Loucy (cell line): ENCODE measurements around the gene PRC1.
A peak's percentile ranks its signal among the peaks of the same experiment; 100 is the strongest.

Experiments
- H2AFZ ChIP-seq: fragments of 200-600 bp; sonication (generic); 2 replicates; pipeline ENCODE4 v1.6.0; 2016; ENCODE audit warnings: antibody characterized with exemption, mild to moderate bottlenecking, low read length, moderate library complexity
- H3F3A ChIP-seq: fragments of 200-600 bp; 2 replicates; pipeline ENCODE4 v1.6.0; 2016; ENCODE audit warnings: antibody characterized with exemption, low read depth, mild to moderate bottlenecking
- H3K27me3 ChIP-seq: fragments of 200-600 bp; sonication (generic); 2 replicates; pipeline ENCODE4 v1.6.1; 2014; ENCODE audit warnings: low read length, mild to moderate bottlenecking; ENCODE audit not compliant: insufficient read depth, poor library complexity, severe bottlenecking
- H3K36me3 ChIP-seq: fragments of 200-600 bp; sonication (generic); 2 replicates; pipeline ENCODE4 v1.6.1; 2016; ENCODE audit warnings: low read length; ENCODE audit not compliant: insufficient read depth
- H3K4me1 ChIP-seq: fragments of 200-600 bp; sonication (generic); 2 replicates; pipeline ENCODE4 v1.5.1; 2014; ENCODE audit warnings: low read length, mild to moderate bottlenecking; ENCODE audit not compliant: insufficient read depth, poor library complexity, severe bottlenecking
- H3K4me2 ChIP-seq: fragments of 200-600 bp; sonication (generic); 2 replicates; pipeline ENCODE4 v1.6.0; 2014; ENCODE audit warnings: antibody characterized with exemption, low read length, low read depth, mild to moderate bottlenecking; ENCODE audit not compliant: poor library complexity, severe bottlenecking
- H3K4me3 ChIP-seq: fragments of 200-600 bp; sonication (generic); 2 replicates; pipeline ENCODE4 v1.5.1; 2014; ENCODE audit warnings: low read length, mild to moderate bottlenecking, mixed read lengths; ENCODE audit not compliant: poor library complexity, severe bottlenecking
- H3K79me2 ChIP-seq: fragments of 200-600 bp; sonication (generic); 2 replicates; pipeline ENCODE4 v1.6.1; 2014; ENCODE audit warnings: low read length; ENCODE audit not compliant: insufficient read depth
- H3K9ac ChIP-seq: fragments of 200-600 bp; sonication (generic); 2 replicates; pipeline ENCODE4 v1.6.0; 2014; ENCODE audit warnings: mild to moderate bottlenecking, low read depth, low read length, moderate library complexity; ENCODE audit not compliant: poor library complexity, severe bottlenecking
- H3K9me2 ChIP-seq: fragments of 200-600 bp; sonication (generic); replicated peaks from 2 replicates; pipeline ENCODE4 v1.6.1; 2016; ENCODE audit warnings: low read depth, low read length, mixed read lengths
- H3K9me3 ChIP-seq: fragments of 200-600 bp; sonication (generic); 2 replicates; pipeline ENCODE4 v1.6.1; 2014; ENCODE audit warnings: mild to moderate bottlenecking, antibody characterized with exemption, low read length, low read depth; ENCODE audit not compliant: insufficient read depth
- H4K20me1 ChIP-seq: fragments of 200-600 bp; sonication (generic); 2 replicates; pipeline ENCODE4 v1.6.0; 2014; ENCODE audit warnings: antibody characterized with exemption, low read length, mild to moderate bottlenecking; ENCODE audit not compliant: insufficient read depth, poor library complexity, severe bottlenecking
- CTCF ChIP-seq: fragments of 200-600 bp; sonication (generic); conservative IDR thresholded peaks from 2 replicates; pipeline ENCODE4 v1.5.1; 2014; ENCODE audit warnings: mild to moderate bottlenecking, antibody characterized with exemption, low read length
- EZH2phosphoT487 ChIP-seq: fragments of 200-600 bp; IDR thresholded peaks from 2 replicates; pipeline ENCODE4 v1.6.1; 2018; ENCODE audit warnings: antibody characterized with exemption, mild to moderate bottlenecking, moderate library complexity, borderline replicate concordance

PRC1 gene

GRCh38 chr15:91039996-91040395, 45.7 kb upstream of the PRC1 start:
- no peaks in the 10 kb centered on the region for H3F3A ChIP-seq
- no peaks in the 10 kb centered on the region for H4K20me1 ChIP-seq
- H3K79me2 ChIP-seq = no peaks in the 10 kb centered on the region
- H3K4me3 ChIP-seq = no peak overlapping the region
- no peak overlapping the region for H3K4me2 ChIP-seq
- no peak for TF ChIP-seq EZH2phosphoT487
- no peak for TF ChIP-seq CTCF
- H3K36me3 ChIP-seq = no peaks in the 10 kb centered on the region
- H2AFZ ChIP-seq = no peak overlapping the region
- H3K9ac ChIP-seq = no peak overlapping the region
- no peaks in the 10 kb centered on the region for H3K9me3 ChIP-seq
- no peaks in the 10 kb centered on the region for H3K9me2 ChIP-seq
- peaks cover 13% of the 10 kb centered on the region for H3K4me1 ChIP-seq
- no peaks in the 10 kb centered on the region for H3K27me3 ChIP-seq

- Histone ChIP-seq H2AFZ (peak overlapping the region; percentile 88), H3K4me3 (no peak overlapping the region), H3K27me3 (no peaks in the 10 kb centered on the region), H3K4me2 (peak overlapping the region; percentile 51), H4K20me1 (no peaks in the 10 kb centered on the region), H3K79me2 (no peaks in the 10 kb centered on the region), H3F3A (no peaks in the 10 kb centered on the region), H3K36me3 (no peaks in the 10 kb centered on the region), H3K4me1 (peaks cover 4% of the 10 kb centered on the region), H3K9me2 (no peaks in the 10 kb centered on the region), H3K9me3 (no peaks in the 10 kb centered on the region), H3K9ac (no peak overlapping the region)
- TF ChIP-seq EZH2phosphoT487 (no peak), CTCF (peak; percentile 73)
These were observed 38.8 kb upstream of the PRC1 start for GRCh38 chr15:91032919-91033803.

- Histone ChIP-seq H3K9me3 (no peaks in the 10 kb centered on the region), H2AFZ (no peak overlapping the region), H3K9me2 (no peaks in the 10 kb centered on the region), H3K79me2 (no peaks in the 10 kb centered on the region), H4K20me1 (no peaks in the 10 kb centered on the region), H3K27me3 (no peaks in the 10 kb centered on the region), H3K9ac (no peak overlapping the region), H3K4me2 (no peak overlapping the region), H3K36me3 (no peaks in the 10 kb centered on the region), H3K4me1 (peaks cover 4% of the 10 kb centered on the region), H3K4me3 (no peak overlapping the region), H3F3A (no peaks in the 10 kb centered on the region)
- TF ChIP-seq EZH2phosphoT487 (no peak), CTCF (no peak)
These were observed 37.5 kb upstream of the PRC1 start for GRCh38 chr15:91031796-91032195.
